Lower leg skin (tissue), 4 donors: ENCODE results near the gene UVSSA. TPM values are rescaled to one million over a fixed set of nuclear protein-coding genes. Genes with fewer than 3 reads are reported as not detected.

Experiments
- DNase-seq, 2 donors: peaks; one replicate each; pipeline ENCODE4 v3.0.0-alpha.2; 2019; ENCODE audit warnings: low spot score in 2 of 2
- H3K4me3 ChIP-seq: fragments of 200-600 bp; sonication (generic); 2 replicates; pipeline ENCODE4 v1.5.1; 2017; ENCODE audit warnings: mild to moderate bottlenecking, low read depth; ENCODE audit not compliant: poor library complexity, severe bottlenecking
- POLR2A ChIP-seq, 2 donors: fragments of 450-650 bp; IDR thresholded peaks; one replicate each; pipeline ENCODE4 v1.6.1; 2016 to 2017; ENCODE audit warnings: antibody characterized with exemption in 2 of 2, mild to moderate bottlenecking in 1 of 2, moderate library complexity in 1 of 2
- WGBS, 2 donors: methylation state at CpG; one replicate each; pipeline ENCODE4 v1.1.5; 2018; 5-methylcytosine and 5-hydroxymethylcytosine counted together
- intact Hi-C: fragments of 100-400 bp; cut with DNase I; formaldehyde crosslinking; loops from one replicate; pipeline ENCODE4 v1.15.0; 2023; ENCODE audit warnings: low total_unique reads
- total RNA-seq, 4 donors: library from RNA; depleted of rRNA; stranded (reverse); fragments of >200 nt; gene quantifications; one replicate each; pipeline ENCODE4 v1.1.0, GENCODE V29; 2016
- TF ChIP-seq, protein P1 (sequence below), 3 donors: fragments of 450-650 bp; IDR thresholded peaks; one replicate each; pipeline ENCODE4 v1.5.1; 2016; ENCODE audit warnings: antibody characterized with exemption in 3 of 3, mild to moderate bottlenecking in 3 of 3, moderate library complexity in 2 of 3

The UVSSA gene
- total RNA-seq, 4 donors from 2014 or later: 18.2 to 57.4 (median 25.7) TPM

DNA sequence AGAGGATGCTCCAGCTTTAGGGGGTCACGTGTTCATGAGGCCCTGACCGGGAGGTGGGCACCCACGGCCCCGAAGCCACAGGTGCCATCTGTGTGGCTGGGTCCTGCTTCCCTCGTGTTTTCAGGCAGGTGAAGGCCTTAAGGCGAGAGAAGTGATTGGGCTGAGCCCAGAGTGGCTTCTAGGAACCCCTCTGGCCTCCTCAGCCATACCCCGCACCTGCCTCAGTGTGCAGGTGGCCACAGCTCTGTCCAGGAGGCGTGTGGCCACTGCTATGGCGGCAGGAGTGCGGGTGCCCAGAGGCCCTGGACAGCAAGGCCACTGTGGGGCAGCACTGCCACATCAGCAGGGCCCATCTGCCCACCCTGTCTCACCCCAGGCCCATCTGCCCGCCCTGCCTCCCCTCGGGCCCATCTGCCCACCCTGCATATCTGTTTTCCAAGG lies 34.2 kb downstream of the UVSSA start:
- no peak overlapping the region for H3K4me3 ChIP-seq
- peak in 1 of 2 donors; percentile 68 for DNase-seq
- 88 to 94% methylated on average over 12 of the region's 12 CpGs for WGBS, 2 donors
- no peak for TF ChIP-seq POLR2A (IDR thresholded peaks at IDR 0.05)
- TF ChIP-seq, protein P1, sequence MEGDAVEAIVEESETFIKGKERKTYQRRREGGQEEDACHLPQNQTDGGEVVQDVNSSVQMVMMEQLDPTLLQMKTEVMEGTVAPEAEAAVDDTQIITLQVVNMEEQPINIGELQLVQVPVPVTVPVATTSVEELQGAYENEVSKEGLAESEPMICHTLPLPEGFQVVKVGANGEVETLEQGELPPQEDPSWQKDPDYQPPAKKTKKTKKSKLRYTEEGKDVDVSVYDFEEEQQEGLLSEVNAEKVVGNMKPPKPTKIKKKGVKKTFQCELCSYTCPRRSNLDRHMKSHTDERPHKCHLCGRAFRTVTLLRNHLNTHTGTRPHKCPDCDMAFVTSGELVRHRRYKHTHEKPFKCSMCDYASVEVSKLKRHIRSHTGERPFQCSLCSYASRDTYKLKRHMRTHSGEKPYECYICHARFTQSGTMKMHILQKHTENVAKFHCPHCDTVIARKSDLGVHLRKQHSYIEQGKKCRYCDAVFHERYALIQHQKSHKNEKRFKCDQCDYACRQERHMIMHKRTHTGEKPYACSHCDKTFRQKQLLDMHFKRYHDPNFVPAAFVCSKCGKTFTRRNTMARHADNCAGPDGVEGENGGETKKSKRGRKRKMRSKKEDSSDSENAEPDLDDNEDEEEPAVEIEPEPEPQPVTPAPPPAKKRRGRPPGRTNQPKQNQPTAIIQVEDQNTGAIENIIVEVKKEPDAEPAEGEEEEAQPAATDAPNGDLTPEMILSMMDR (IDR thresholded peaks at IDR 0.05): no peak
- intact Hi-C loops: no loop called here

DNA sequence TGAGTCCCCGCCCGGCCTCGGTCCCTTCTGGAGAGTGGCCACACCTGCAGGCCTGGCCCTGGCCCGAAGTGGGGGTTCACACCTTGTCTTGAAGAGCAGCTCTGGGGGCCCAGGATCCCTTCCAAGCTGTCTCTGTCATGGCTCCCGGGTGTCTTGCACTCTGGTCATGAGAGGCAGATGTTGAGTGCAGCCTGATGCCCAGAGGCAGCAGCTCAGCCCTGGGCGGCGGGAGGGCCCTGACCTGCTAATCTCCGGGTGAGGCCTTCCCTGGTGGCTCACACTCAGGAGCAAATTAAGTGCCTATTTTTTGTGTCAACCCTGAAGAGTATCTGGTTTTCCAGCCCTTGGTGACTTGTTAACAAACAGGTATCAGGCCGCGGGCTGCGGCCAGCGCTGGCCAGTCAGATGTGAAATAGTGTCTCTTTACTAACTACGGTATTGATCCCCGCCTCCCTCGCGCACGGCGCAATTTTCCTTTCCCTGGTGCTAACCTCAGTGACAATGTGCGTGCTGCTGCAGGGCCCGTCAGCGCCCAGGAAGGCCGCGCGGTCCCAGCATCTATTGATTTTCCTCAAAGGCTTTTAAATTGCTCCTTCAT lies 35.0 kb downstream of the UVSSA start:
- intact Hi-C loops: no loop called here
- no peak for TF ChIP-seq POLR2A (IDR thresholded peaks at IDR 0.05)
- TF ChIP-seq, protein P1 (IDR thresholded peaks at IDR 0.05): no peak

DNA sequence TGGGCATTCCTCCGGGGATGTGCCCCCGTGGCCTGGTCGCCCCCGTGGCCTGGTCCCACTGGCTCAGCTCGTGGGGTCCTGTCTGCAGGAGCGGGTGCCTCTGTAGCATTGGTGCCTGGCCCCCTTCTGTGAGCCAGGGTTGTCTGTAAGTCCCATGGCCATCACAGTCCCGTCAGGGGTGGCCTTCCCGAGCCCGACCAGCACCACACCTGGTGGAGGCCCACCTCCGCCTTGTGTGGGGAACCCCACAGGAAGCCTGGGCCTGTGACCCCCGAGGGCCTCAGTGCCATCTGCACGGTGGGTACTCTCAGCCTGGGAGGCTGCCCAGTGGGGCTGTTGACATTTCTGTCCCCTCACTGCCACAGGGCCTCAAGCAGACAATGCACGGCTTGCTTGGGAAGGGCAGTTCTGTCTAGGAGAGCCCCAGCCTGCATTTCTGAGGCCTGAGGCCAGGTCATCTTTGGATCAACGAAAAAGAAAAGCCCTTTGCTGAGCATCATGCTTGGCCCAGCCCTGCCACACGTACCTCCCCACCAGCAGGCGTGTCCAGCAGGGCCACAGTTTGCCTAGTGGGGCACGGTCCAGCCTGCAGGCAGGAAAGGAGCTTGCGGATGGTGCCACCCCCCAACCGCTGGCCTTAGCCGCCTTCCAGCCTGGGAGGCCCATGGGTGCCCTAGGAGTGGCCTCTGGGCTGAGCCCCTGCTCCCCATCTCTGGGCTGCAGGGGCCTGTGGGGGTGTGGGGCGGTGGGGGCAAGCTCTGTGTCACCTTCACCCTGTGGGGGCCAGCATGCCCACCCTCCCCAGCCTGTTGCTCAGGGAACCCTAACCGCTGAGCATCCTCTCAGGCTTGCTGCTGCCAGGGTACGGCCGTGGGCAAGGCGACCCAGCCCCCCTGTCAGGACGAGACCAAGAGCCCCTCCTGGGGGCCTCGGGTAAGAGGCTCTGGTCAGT lies 36.0 kb downstream of the UVSSA start:
- peak in 1 of 2 donors; percentile 79 for DNase-seq
- intact Hi-C loops: no loop called here

More for the DNA sequence above, 35.0 kb downstream of the UVSSA start:
- WGBS, 2 donors: 93 to 95% methylated on average over 24 of the region's 24 CpGs
- H3K4me3 ChIP-seq: no peak overlapping the region
- peak in 1 of 2 donors; percentile 60 for DNase-seq

DNA sequence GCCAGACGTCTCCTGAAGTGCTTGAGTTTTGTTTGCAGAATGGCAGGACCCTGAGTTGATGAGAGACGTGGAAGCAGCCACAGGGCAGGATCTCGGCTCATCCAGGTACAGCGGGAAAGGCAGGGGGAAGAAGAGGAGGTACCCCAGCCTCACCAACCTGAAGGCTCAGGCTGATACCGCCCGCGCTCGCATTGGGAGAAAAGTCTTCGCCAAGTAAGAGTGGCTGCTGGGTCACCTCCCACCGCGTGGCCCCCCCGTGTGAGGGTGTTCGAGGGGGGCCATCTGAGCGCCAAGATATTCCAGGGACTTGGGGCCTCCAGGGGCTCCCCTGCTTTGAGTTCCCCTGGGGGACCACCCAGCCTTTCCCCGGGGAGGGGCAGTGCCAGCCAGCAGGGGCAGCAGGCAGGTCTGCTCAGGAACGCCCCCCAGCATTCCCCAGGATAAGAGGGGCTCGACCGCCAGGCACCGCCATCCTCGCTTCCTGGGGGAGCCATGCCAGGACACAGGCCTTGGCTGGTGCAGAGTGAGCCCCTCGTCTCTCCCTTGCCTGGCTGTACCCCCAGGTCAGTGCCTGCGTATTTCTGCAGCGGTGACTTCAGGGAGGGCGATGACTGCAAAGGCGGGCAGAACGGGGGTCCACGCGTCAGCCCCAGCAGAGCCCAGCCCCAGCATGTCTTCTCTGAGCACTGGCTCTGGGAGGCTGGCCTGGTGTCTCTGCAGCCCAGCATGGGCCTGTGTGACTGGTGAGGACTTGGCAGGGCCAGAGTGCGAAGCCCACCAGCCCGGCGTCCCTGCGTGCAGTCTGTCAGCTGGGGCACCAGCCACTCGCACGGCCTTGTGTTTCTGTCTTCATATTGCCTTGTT lies 37.0 kb downstream of the UVSSA start:
- 91 to 94% methylated on average over 33 to 34 of the region's 34 CpGs for WGBS, 2 donors
- TF ChIP-seq, protein P1 (IDR thresholded peaks at IDR 0.05): no peak
- no peak for TF ChIP-seq POLR2A (IDR thresholded peaks at IDR 0.05)
- DNase-seq: peak in 1 of 2 donors; percentile 82
- H3K4me3 ChIP-seq: no peak overlapping the region
- intact Hi-C loops: no loop called here

More for the DNA sequence above, 36.0 kb downstream of the UVSSA start:
- WGBS, 2 donors: 89 to 92% methylated on average over 21 to 26 of the region's 27 CpGs
- H3K4me3 ChIP-seq: no peak overlapping the region
- no peak for TF ChIP-seq POLR2A (IDR thresholded peaks at IDR 0.05)
- TF ChIP-seq, protein P1 (IDR thresholded peaks at IDR 0.05): no peak

DNA sequence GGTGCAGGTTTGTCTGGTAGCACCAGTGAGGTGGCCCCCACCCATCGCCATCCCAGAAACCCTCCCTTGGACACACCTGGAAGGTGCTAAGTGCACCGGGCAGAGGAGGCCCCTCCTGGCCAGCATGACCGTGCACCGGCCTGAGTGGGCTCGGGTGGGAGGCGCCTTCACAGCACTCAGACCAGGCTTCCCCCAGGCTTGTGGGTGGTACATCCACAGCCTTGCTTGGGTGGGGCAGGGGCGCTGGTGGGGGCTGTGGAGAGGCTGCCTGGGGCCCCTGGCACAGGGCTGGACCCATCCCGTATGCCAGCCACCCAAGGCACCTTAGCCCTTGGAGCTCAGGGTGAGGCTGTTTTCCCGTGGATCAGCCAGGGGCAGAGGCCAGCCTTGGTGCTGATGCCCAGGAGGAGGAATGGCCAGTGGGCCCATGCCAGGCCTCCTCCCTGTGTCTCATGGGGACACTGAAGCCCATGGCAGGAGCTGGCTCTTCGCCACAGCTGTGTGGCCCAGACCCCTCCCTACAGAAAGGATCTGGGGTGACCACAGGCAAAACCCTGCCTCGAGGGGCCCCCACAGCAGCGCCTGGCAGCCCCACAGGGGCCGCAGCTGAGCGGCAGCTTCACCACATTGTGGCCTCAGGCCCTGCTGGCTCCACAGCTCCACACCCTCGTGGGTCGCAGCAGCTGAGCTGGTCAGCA lies 37.8 kb downstream of the UVSSA start:
- H3K4me3 ChIP-seq: no peak overlapping the region
- TF ChIP-seq, protein P1 (IDR thresholded peaks at IDR 0.05): no peak
- no peak for TF ChIP-seq POLR2A (IDR thresholded peaks at IDR 0.05)
- intact Hi-C loops: no loop called here
- peak in 1 of 2 donors; percentile 80 for DNase-seq
- 86 to 93% methylated on average over 11 to 14 of the region's 16 CpGs for WGBS, 2 donors
